ENCODE measurements around the gene ARID1B.

The ARID1B gene

GRCh38 chr6:156822747-156823206 is 45.6 kb downstream of the ARID1B start:
- no peaks in the 10 kb centered on the region for H3K9me2 ChIP-seq (ENCODE audit: low read depth, low read length)
- TF ChIP-seq CTCF (IDR thresholded peaks at IDR 0.05; ENCODE audit: low read length) (no peak), EZH2 (IDR thresholded peaks at IDR 0.05; ENCODE audit: borderline replicate concordance, low read length) (no peak)
- H2AFZ ChIP-seq (ENCODE audit: low read length) = no peak overlapping the region
- H3K27ac ChIP-seq (ENCODE audit: low read depth, low read length, poor library complexity, severe bottlenecking) = no peak overlapping the region
- no peaks in the 10 kb centered on the region for H3K27me3 ChIP-seq (ENCODE audit: insufficient read depth, low read length)
- no peaks in the 10 kb centered on the region for H3K9me3 ChIP-seq (ENCODE audit: low read length)
- no peak overlapping the region for H3K4me3 ChIP-seq (ENCODE audit: low read depth, low read length, poor library complexity, severe bottlenecking)
- no peaks in the 10 kb centered on the region for H4K20me1 ChIP-seq (ENCODE audit: insufficient read depth, low read length)
- no peaks in the 10 kb centered on the region for H3F3A ChIP-seq (ENCODE audit: insufficient read depth, low read length)
- H3K79me2 ChIP-seq (ENCODE audit: insufficient read depth, low read length) = peaks cover 99% of the 10 kb centered on the region
- no peak overlapping the region; the same call in 1 of the 2 replicates for H3K4me2 ChIP-seq (ENCODE audit: low read length)
- peaks cover 61% of the 10 kb centered on the region for H3K4me1 ChIP-seq (ENCODE audit: insufficient read depth, low read length, severe bottlenecking)
- H3K36me3 ChIP-seq (ENCODE audit: insufficient read depth, low read length) = 0 out of 2 replicates have a peak, but pooled peaks cover 3% of the 10 kb centered on the region
- H3K9ac ChIP-seq (ENCODE audit: low read length) = no peak overlapping the region

GRCh38 chr6:156824142-156824541 is 47.0 kb downstream of the ARID1B start:
- no peak overlapping the region for H3K4me3 ChIP-seq (ENCODE audit: low read depth, low read length, poor library complexity, severe bottlenecking)
- H2AFZ ChIP-seq (ENCODE audit: low read length) = no peak overlapping the region
- no peaks in the 10 kb centered on the region for H4K20me1 ChIP-seq (ENCODE audit: insufficient read depth, low read length)
- H3K9ac ChIP-seq (ENCODE audit: low read length) = no peak overlapping the region
- no peaks in the 10 kb centered on the region for H3K9me2 ChIP-seq (ENCODE audit: low read depth, low read length)
- no peaks in the 10 kb centered on the region for H3F3A ChIP-seq (ENCODE audit: insufficient read depth, low read length)
- no peak overlapping the region for H3K27ac ChIP-seq (ENCODE audit: low read depth, low read length, poor library complexity, severe bottlenecking)
- peaks cover 60% of the 10 kb centered on the region for H3K4me1 ChIP-seq (ENCODE audit: insufficient read depth, low read length, severe bottlenecking)
- H3K79me2 ChIP-seq (ENCODE audit: insufficient read depth, low read length) = peaks cover 98% of the 10 kb centered on the region
- no peaks in the 10 kb centered on the region for H3K27me3 ChIP-seq (ENCODE audit: insufficient read depth, low read length)
- H3K4me2 ChIP-seq (ENCODE audit: low read length) = no peak overlapping the region
- H3K36me3 ChIP-seq (ENCODE audit: insufficient read depth, low read length) = peaks cover 5% of the 10 kb centered on the region; the same call in 1 of the 2 replicates
- no peaks in the 10 kb centered on the region for H3K9me3 ChIP-seq (ENCODE audit: low read length)
- no peak for TF ChIP-seq EZH2 (IDR thresholded peaks at IDR 0.05; ENCODE audit: borderline replicate concordance, low read length)
- TF ChIP-seq CTCF (IDR thresholded peaks at IDR 0.05; ENCODE audit: low read length) = no peak

GRCh38 chr6:156825475-156825874 is 48.3 kb downstream of the ARID1B start:
- no peaks in the 10 kb centered on the region for H3K27me3 ChIP-seq (ENCODE audit: insufficient read depth, low read length)
- no peaks in the 10 kb centered on the region for H3K9me2 ChIP-seq (ENCODE audit: low read depth, low read length)
- peaks cover 17% of the 10 kb centered on the region for H3K36me3 ChIP-seq (ENCODE audit: insufficient read depth, low read length)
- no peaks in the 10 kb centered on the region for H4K20me1 ChIP-seq (ENCODE audit: insufficient read depth, low read length)
- H3K9me3 ChIP-seq (ENCODE audit: low read length) = no peaks in the 10 kb centered on the region
- peaks cover 56% of the 10 kb centered on the region for H3K4me1 ChIP-seq (ENCODE audit: insufficient read depth, low read length, severe bottlenecking)
- H3K79me2 ChIP-seq (ENCODE audit: insufficient read depth, low read length) = peaks cover 91% of the 10 kb centered on the region
- no peak overlapping the region for H2AFZ ChIP-seq (ENCODE audit: low read length)
- H3K4me2 ChIP-seq (ENCODE audit: low read length) = no peak overlapping the region
- no peak overlapping the region for H3K9ac ChIP-seq (ENCODE audit: low read length)
- H3K4me3 ChIP-seq (ENCODE audit: low read depth, low read length, poor library complexity, severe bottlenecking) = no peak overlapping the region
- H3F3A ChIP-seq (ENCODE audit: insufficient read depth, low read length) = no peaks in the 10 kb centered on the region
- TF ChIP-seq EZH2 (IDR thresholded peaks at IDR 0.05; ENCODE audit: borderline replicate concordance, low read length) = no peak
- H3K27ac ChIP-seq (ENCODE audit: low read depth, low read length, poor library complexity, severe bottlenecking) = no peak overlapping the region

GRCh38 chr6:156826290-156826955 is 49.2 kb downstream of the ARID1B start:
- no peaks in the 10 kb centered on the region for H3F3A ChIP-seq (ENCODE audit: insufficient read depth, low read length)
- H3K9ac ChIP-seq (ENCODE audit: low read length) = no peak overlapping the region
- no peak overlapping the region for H2AFZ ChIP-seq (ENCODE audit: low read length)
- H3K9me2 ChIP-seq (ENCODE audit: low read depth, low read length) = no peaks in the 10 kb centered on the region
- TF ChIP-seq EZH2 (IDR thresholded peaks at IDR 0.05; ENCODE audit: borderline replicate concordance, low read length) (no peak), CTCF (IDR thresholded peaks at IDR 0.05; ENCODE audit: low read length) (no peak)
- H3K4me2 ChIP-seq (ENCODE audit: low read length) = no peak overlapping the region
- H3K36me3 ChIP-seq (ENCODE audit: insufficient read depth, low read length) = peaks cover 24% of the 10 kb centered on the region
- no peaks in the 10 kb centered on the region for H3K27me3 ChIP-seq (ENCODE audit: insufficient read depth, low read length)
- peaks cover 49% of the 10 kb centered on the region for H3K4me1 ChIP-seq (ENCODE audit: insufficient read depth, low read length, severe bottlenecking)
- H3K27ac ChIP-seq (ENCODE audit: low read depth, low read length, poor library complexity, severe bottlenecking) = no peak overlapping the region
- H4K20me1 ChIP-seq (ENCODE audit: insufficient read depth, low read length) = no peaks in the 10 kb centered on the region
- H3K79me2 ChIP-seq (ENCODE audit: insufficient read depth, low read length) = peaks cover 88% of the 10 kb centered on the region
- H3K4me3 ChIP-seq (ENCODE audit: low read depth, low read length, poor library complexity, severe bottlenecking) = no peak overlapping the region
- no peaks in the 10 kb centered on the region for H3K9me3 ChIP-seq (ENCODE audit: low read length)

All from OCI-LY1 (cell line).